ENCODE measurements around the gene FANCI.

FANCI gene

DNA sequence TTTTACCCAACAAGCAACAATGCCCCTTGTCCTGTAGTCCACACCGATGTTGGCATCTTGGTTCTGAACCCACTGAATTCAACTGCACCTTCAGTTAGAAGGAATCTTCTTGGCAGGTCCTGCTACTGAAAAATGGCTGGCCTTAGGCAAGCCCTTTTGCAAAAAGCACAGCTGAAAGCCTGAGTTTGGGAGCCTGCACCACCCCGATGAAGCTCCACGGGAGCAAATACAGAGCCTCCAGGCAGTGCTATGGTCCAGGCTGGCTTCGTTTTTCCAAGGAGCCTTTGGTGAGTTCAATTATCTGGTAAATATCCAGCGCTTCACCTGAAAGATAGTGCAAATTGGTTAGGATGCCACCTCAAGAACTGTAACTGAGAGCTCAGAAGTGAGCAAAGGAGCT lies 72.7 kb downstream of the FANCI start:
- Histone ChIP-seq H3K4me1 (ENCODE audit: control insufficient read depth, insufficient read depth, low read length) (peaks cover 4% of the 10 kb centered on the region), H3K27me3 (ENCODE audit: control insufficient read depth, insufficient read depth, low read length) (no peaks in the 10 kb centered on the region), H3K4me3 (ENCODE audit: low read length) (no peak overlapping the region), H3K9me3 (ENCODE audit: control insufficient read depth, low read length) (no peaks in the 10 kb centered on the region), H3K36me3 (ENCODE audit: control insufficient read depth, insufficient read depth, low read length) (peaks cover 23% of the 10 kb centered on the region), H3K9ac (ENCODE audit: low read length) (no peak overlapping the region)

DNA sequence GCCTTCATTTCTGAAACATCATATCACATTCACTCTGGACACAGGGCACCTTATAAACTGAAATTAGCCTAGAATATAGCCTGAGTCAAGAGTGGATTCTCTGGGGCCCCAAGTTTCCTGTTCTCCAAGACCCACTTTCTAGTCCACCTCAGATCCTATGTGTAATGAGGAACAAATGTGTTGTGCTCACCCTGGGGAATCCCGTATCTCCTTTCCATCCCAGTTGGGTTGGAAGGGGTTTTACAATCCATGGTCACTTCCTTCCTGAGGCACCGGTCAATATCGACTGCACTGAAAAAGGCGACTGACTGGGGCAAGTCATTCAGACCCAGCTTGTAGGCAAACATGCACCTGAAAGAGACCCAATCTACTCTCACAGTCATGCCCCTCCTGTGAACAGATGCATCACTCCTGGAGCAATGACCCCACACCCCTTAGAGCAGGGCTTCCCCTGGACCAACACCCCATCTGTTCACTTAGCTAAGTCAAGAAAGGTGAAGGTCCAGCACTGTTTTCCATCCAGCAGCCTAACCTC lies 73.5 kb downstream of the FANCI start:
- no peak overlapping the region for H3K9ac ChIP-seq (ENCODE audit: low read length)
- no peaks in the 10 kb centered on the region for H3K27me3 ChIP-seq (ENCODE audit: control insufficient read depth, insufficient read depth, low read length)
- H3K4me1 ChIP-seq (ENCODE audit: control insufficient read depth, insufficient read depth, low read length), result peaks cover 11% of the 10 kb centered on the region
- no peak overlapping the region for H3K4me3 ChIP-seq (ENCODE audit: low read length)
- peaks cover 26% of the 10 kb centered on the region for H3K36me3 ChIP-seq (ENCODE audit: control insufficient read depth, insufficient read depth, low read length)
- H3K9me3 ChIP-seq (ENCODE audit: control insufficient read depth, low read length), result no peaks in the 10 kb centered on the region

DNA sequence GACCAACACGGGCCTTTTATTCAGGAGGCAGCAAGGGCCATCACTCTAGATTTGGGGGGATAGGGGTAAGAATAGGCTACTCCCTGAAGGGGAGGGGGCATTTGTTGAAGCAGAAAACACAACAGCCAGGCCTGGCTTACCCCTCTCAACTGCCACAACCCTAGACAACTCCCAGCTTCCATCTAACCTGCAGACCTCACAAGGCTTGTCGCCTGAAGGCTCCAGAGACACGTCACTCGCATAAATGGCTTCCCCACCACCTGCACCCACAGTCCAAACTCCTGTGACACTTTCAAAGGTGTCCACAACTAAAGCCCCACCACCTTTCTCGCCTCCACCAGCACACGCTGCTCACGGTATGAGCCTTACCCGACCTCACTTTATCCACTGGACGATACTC lies 75.9 kb downstream of the FANCI start:
- no peak overlapping the region for H3K4me3 ChIP-seq (ENCODE audit: low read length)
- H3K9me3 ChIP-seq (ENCODE audit: control insufficient read depth, low read length), result no peaks in the 10 kb centered on the region
- no peak overlapping the region for H3K9ac ChIP-seq (ENCODE audit: low read length)
- H3K36me3 ChIP-seq (ENCODE audit: control insufficient read depth, insufficient read depth, low read length), result peaks cover 45% of the 10 kb centered on the region
- peaks cover 11% of the 10 kb centered on the region for H3K4me1 ChIP-seq (ENCODE audit: control insufficient read depth, insufficient read depth, low read length)
- H3K27me3 ChIP-seq (ENCODE audit: control insufficient read depth, insufficient read depth, low read length), result no peaks in the 10 kb centered on the region

DNA sequence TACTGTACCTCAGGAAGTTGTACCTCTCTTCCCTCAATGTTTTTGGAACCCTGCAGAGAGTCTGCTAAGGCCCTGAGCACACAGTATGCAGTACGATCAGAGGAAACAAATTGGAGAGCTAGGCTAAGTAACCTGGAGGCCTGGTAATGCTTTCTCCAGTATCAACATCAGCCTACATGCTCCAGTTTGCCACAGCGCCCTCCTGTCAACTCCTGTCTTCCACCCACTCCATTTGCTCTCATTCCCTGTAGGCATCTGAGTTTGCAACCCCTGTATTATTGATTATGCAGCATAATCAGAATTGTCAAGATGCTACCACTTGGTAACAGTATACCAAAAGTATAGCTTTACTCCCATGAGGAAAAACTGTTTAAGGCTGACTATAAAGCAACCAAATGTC lies 76.4 kb downstream of the FANCI start:
- Histone ChIP-seq H3K36me3 (ENCODE audit: control insufficient read depth, insufficient read depth, low read length) (peaks cover 43% of the 10 kb centered on the region), H3K9me3 (ENCODE audit: control insufficient read depth, low read length) (no peaks in the 10 kb centered on the region), H3K4me1 (ENCODE audit: control insufficient read depth, insufficient read depth, low read length) (peaks cover 11% of the 10 kb centered on the region), H3K4me3 (ENCODE audit: low read length) (no peak overlapping the region), H3K27me3 (ENCODE audit: control insufficient read depth, insufficient read depth, low read length) (no peaks in the 10 kb centered on the region), H3K9ac (ENCODE audit: low read length) (no peak overlapping the region)

DNA sequence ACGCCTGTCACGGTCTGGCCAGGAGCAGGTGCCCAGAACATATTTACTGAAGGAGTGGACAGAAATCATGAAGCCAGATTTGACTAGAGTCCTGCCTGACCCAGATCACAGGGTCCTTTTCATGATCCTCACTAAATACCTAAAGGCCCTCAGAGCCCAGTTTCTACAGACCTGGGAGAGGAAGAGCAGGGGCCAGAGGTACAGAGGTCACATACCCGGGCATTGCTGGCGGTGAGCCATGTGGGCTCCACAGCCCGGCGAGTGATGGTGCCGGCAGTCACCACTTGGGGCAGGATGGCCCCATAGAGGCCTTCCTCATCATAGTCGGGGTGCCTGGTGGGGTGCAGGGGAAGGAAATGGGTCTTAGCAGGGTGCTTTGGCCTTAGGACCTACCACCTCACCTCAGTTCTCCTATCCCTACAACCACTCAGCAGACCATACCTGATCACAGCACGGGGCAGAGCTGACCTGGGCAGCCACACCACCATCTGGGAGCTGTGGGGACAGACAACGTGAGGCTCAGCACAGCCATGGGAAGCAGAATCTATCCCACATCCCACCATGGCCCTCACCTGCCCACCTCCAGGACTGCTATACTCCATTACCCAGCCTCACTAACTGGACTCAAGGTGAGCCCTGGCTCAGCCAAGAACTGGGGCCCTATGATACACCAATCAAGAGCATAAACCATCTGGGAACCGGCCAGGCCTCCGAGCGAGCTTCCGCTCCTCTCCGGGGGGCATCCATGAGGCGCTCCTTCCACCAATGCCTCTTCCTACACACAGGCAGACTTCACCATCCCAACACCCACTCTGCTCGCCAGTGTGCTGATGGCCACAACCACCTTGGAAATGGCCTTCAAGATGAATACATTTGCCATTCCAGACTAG lies 78.0 kb downstream of the FANCI start:
- Histone ChIP-seq H3K4me1 (ENCODE audit: control insufficient read depth, insufficient read depth, low read length) (peaks cover 11% of the 10 kb centered on the region), H3K9me3 (ENCODE audit: control insufficient read depth, low read length) (no peaks in the 10 kb centered on the region), H3K9ac (ENCODE audit: low read length) (no peak overlapping the region), H3K27me3 (ENCODE audit: control insufficient read depth, insufficient read depth, low read length) (no peaks in the 10 kb centered on the region), H3K4me3 (ENCODE audit: low read length) (no peak overlapping the region), H3K36me3 (ENCODE audit: control insufficient read depth, insufficient read depth, low read length) (peaks cover 56% of the 10 kb centered on the region)

DNA sequence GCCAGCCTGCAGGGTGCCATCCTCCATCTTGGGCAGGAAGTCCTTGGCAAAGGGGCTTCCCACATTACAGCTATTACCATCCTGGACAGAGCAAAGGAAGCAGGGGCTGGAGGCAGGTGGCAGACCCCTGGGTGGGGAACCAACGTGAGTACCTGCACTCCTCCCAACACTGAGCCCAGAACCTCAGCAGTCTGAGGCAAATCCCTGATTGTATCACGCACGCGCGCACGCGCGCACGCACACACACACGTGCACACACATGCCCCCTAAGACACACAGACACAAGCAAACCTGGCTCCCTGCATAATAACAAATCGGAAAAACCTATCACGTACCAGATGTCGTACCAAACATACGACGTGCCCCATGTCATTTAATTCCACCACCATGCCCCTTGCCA lies 79.0 kb downstream of the FANCI start:
- Histone ChIP-seq H3K4me1 (ENCODE audit: control insufficient read depth, insufficient read depth, low read length) (peaks cover 14% of the 10 kb centered on the region), H3K27me3 (ENCODE audit: control insufficient read depth, insufficient read depth, low read length) (no peaks in the 10 kb centered on the region), H3K9me3 (ENCODE audit: control insufficient read depth, low read length) (no peaks in the 10 kb centered on the region), H3K9ac (ENCODE audit: low read length) (no peak overlapping the region), H3K36me3 (ENCODE audit: control insufficient read depth, insufficient read depth, low read length) (peaks cover 61% of the 10 kb centered on the region), H3K4me3 (ENCODE audit: low read length) (no peak overlapping the region)

DNA sequence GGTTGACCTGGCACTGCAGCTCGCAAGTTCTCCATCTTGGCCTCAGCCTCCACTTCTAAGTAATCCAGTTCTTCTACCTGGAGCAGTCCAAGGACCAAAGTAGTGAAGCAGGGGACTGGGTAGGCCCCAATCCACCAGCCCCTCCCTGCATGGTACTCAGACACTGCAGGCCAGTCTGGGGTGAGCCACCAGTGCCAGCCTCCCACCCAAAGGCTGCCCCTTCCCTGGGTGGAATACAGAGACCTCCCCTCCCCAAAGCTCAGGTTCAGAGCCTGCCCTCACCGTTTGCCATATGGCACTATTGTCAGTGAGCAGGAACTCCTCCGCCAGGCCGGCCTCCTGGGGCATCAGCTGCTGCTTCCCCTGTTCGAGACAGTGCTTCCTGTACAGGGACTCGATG lies 80.0 kb downstream of the FANCI start:
- H3K9me3 ChIP-seq (ENCODE audit: control insufficient read depth, low read length), result no peaks in the 10 kb centered on the region
- peaks cover 70% of the 10 kb centered on the region for H3K36me3 ChIP-seq (ENCODE audit: control insufficient read depth, insufficient read depth, low read length)
- H3K4me1 ChIP-seq (ENCODE audit: control insufficient read depth, insufficient read depth, low read length), result peaks cover 18% of the 10 kb centered on the region
- no peaks in the 10 kb centered on the region for H3K27me3 ChIP-seq (ENCODE audit: control insufficient read depth, insufficient read depth, low read length)
- no peak overlapping the region for H3K4me3 ChIP-seq (ENCODE audit: low read length)
- H3K9ac ChIP-seq (ENCODE audit: low read length), result no peak overlapping the region

DNA sequence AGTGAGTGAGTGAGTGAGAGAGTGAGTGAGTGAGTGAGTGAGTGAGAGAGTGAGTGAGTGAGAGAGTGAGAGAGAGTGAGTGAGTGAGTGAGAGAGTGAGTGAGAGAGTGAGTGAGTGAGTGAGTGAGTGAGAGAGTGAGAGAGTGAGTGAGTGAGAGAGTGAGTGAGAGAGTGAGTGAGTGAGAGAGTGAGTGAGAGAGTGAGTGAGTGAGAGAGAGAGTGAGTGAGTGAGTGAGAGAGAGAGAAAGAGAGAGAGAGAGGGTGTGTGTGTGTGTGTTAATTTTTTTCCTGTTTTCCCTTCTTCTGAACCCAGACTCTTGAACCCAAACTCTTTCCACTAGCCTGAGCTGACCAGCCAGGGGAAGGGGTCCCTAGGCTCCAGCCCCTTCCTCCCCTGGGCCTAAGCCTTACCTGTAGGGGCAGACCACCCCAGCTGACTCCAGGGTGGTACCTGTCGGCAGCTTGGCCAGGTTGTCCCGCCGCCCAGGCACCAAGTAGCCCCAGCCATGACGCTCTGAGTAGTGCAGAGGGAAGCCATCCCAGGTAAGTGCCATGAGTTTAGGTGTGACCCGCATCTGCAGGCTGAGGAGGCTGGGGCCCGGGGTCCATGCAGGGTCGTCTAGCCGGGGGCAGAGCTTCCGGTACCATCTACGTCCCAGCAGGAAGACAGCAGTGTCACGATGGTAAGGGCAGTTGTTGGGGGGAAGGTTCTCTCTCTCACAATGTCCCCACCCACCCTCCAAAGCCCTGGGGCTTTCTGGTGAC lies 81.4 kb downstream of the FANCI start:
- no peak overlapping the region for H3K9ac ChIP-seq (ENCODE audit: low read length)

DNA sequence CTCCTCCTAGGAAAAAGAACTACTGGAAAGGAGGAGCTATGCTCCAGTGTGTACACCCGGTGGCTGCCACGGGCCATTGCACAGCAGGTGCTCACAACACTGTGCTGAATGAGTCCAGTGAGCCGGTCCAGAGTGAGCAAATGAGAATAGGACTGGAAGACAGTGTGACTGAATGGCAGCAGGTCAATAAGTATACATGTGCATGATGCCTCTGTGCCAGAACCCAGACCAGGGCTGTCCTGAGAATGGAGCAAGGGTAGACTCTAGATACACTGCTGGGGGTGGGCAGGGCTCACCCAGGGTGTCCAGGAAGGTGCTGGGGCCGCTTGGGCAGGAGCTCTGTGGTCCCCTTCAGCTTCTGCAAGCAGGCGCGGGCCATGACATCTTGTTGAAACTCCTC lies 82.5 kb downstream of the FANCI start:
- Histone ChIP-seq H3K27me3 (ENCODE audit: control insufficient read depth, insufficient read depth, low read length) (no peaks in the 10 kb centered on the region), H3K9ac (ENCODE audit: low read length) (no peak overlapping the region), H3K9me3 (ENCODE audit: control insufficient read depth, low read length) (no peaks in the 10 kb centered on the region), H3K36me3 (ENCODE audit: control insufficient read depth, insufficient read depth, low read length) (peaks cover 70% of the 10 kb centered on the region), H3K4me3 (ENCODE audit: low read length) (no peak overlapping the region), H3K4me1 (ENCODE audit: control insufficient read depth, insufficient read depth, low read length) (peaks cover 39% of the 10 kb centered on the region)

More for the DNA sequence above, 81.4 kb downstream of the FANCI start:
- H3K36me3 ChIP-seq (ENCODE audit: control insufficient read depth, insufficient read depth, low read length), result peaks cover 77% of the 10 kb centered on the region
- no peak overlapping the region for H3K4me3 ChIP-seq (ENCODE audit: low read length)
- no peaks in the 10 kb centered on the region for H3K9me3 ChIP-seq (ENCODE audit: control insufficient read depth, low read length)
- H3K27me3 ChIP-seq (ENCODE audit: control insufficient read depth, insufficient read depth, low read length), result no peaks in the 10 kb centered on the region
- peaks cover 30% of the 10 kb centered on the region for H3K4me1 ChIP-seq (ENCODE audit: control insufficient read depth, insufficient read depth, low read length)

DNA sequence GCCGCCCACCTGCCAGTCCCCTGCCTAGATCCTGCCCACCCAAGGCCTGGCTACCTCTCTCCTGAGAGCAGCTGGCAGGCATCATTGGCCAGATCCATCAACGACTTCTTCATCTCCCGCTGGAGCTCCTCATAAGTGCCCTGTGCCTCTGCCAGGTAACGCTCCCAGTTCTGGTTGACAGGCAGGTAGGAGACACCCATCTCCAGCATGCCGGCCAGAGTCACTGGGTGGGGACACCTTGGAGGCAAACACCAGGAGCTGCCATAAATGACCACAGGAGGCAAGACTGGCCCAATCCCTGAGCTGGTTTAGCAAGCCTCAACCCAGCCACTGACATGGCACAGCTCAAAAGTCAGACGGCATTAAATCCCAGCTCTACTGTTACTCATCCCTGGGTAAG lies 83.3 kb downstream of the FANCI start:
- Histone ChIP-seq H3K9me3 (ENCODE audit: control insufficient read depth, low read length) (no peaks in the 10 kb centered on the region), H3K27me3 (ENCODE audit: control insufficient read depth, insufficient read depth, low read length) (no peaks in the 10 kb centered on the region), H3K9ac (ENCODE audit: low read length) (no peak overlapping the region), H3K4me1 (ENCODE audit: control insufficient read depth, insufficient read depth, low read length) (peaks cover 35% of the 10 kb centered on the region), H3K4me3 (ENCODE audit: low read length) (no peak overlapping the region), H3K36me3 (ENCODE audit: control insufficient read depth, insufficient read depth, low read length) (peaks cover 68% of the 10 kb centered on the region)

DNA sequence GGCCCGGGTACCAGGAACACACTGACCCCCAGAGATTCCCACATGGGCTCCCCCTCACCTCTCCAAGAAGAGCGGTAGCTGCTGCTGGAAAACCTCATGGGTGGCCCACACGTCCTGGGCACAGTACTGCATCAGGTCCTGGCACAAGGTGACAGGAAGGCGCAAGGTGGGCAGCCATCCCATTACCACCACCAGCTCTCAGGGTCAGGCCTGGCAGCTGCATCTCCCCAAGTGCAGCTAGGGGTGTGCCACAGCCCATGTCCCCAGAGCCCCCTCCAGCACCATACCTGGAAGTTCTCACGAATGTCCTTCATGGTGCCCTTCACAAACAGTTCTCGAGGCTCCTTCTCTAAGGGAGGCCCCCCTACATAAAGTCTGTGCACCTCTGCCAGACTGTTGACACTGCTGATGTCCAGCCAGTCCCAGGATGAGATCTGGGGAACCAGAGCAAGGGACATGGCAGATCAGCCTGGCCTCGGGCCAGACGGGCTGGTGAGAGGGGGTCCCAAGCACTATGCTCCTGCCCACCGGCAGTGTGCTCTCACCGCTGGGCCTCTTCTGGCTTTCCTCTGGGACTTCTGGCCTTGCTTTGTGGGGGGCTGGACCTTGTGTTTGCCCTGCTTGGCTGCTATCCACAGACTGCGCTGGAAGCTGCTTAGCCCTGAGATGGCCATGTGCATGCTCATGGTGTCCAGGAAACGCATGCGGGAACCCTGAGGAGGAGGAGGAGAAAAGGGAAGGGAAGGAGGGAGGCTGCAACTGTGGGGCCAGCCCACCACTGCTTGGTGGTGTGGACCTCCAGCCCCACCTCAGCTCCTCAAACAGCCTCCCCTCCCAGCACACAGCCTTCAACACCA lies 84.8 kb downstream of the FANCI start:
- H3K36me3 ChIP-seq (ENCODE audit: control insufficient read depth, insufficient read depth, low read length), result peaks cover 54% of the 10 kb centered on the region
- H3K4me1 ChIP-seq (ENCODE audit: control insufficient read depth, insufficient read depth, low read length), result peaks cover 46% of the 10 kb centered on the region
- H3K9ac ChIP-seq (ENCODE audit: low read length), result no peak overlapping the region
- no peaks in the 10 kb centered on the region for H3K27me3 ChIP-seq (ENCODE audit: control insufficient read depth, insufficient read depth, low read length)
- no peak overlapping the region for H3K4me3 ChIP-seq (ENCODE audit: low read length)
- no peaks in the 10 kb centered on the region for H3K9me3 ChIP-seq (ENCODE audit: control insufficient read depth, low read length)
